Erythroblast (primary cell): Measurements from ENCODE around the gene IL17RE.

Experiments used
- GATA1 ChIP-seq: IDR thresholded peaks from 2 replicates; pipeline ENCODE4 v1.6.1; 2011; ENCODE audit warnings: low read depth, mild to moderate bottlenecking, control low read depth, low read length, moderate library complexity
- POLR2A ChIP-seq: IDR thresholded peaks from 2 replicates; pipeline ENCODE4 v1.6.1; 2011; ENCODE audit warnings: mild to moderate bottlenecking, low read length

- no peak for TF ChIP-seq POLR2A
- TF ChIP-seq GATA1, result no peak
Measured at GRCh38 chr3:9947025-9947995, 44.7 kb downstream of the IL17RE start.
